ENCODE results near the gene SNAI3.

SNAI3 gene

DNA sequence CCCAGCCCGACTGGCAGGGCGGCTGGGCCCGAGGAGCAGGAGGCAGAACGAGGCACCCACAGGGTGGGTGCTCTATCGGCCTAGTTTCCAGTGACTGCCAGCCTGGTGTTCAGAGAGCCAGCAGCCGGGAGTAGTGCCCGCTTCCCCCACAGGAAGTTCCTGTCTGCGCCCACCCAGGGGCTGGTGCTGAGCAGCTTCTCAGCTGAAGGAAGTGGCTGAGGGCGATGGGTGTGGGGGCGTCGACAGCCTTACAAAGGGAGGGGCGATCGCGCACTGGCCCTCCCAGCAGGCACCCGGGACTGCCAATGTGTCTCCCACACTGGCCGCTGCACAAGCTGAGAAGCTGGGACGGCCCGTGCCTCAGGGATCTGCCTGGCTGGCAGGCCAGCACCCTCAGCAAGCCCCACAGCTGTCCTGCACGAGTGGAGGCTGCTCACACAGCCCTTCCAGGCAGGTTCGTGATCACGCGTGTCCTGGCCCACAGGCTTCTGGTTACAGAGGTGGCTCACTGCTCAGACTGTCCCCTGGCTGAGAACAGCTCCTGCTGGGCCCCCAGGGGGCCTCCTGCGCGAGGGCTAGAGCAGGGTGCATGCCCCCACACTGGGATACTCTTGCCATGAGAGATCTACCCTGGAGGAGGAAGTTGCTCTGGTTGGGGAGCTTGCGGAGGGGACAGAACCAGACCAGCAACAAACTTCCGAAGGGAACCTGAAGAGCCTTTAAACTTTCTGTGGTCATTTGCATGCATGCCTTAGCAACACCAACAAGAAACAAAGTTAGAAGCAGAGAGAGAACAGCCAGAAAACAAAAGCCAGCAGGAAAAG lies 17.4 kb upstream of the SNAI3 start:
- no peak for DNase-seq

DNA sequence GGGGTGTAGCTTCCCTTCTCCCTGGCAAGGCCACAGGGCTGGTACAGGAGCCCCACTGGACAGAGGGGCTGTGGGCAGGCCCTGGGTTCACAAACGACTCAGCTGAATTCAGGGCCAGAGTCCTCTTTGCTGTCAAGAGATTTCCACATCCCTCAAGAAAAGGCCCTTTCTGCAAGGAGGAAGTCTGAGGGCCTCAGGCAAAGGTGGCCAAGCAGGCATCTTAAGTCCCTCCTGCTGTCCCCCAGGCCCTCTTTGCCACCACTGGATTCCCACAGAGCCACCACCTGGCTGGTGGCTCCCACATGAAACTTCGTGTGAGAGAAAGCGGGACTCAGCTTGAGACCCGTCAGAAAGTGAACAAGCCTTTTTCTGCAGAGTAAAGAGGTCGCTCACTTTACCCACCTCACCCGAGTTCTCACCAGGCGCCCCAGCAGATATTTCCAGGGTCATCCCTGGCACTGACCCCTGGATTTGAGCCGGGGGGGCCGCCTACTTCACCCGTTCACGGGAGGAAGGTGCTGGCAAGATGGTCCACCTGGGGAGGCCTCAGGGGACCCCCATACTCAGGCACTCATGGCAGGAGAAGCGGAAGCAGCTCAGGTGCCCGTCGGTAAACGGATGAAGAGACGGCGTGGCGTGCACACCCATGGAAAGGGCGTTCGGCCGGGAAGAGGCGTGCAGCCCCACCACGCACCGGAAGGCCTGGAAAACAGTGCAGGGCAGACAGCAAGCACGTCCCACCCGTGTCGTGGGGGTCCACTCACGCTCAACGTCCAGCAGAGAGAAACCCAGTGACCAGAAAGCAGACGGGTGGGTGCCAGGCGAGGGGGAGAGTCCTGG lies 16.3 kb upstream of the SNAI3 start:
- DNase-seq, result no peak

DNA sequence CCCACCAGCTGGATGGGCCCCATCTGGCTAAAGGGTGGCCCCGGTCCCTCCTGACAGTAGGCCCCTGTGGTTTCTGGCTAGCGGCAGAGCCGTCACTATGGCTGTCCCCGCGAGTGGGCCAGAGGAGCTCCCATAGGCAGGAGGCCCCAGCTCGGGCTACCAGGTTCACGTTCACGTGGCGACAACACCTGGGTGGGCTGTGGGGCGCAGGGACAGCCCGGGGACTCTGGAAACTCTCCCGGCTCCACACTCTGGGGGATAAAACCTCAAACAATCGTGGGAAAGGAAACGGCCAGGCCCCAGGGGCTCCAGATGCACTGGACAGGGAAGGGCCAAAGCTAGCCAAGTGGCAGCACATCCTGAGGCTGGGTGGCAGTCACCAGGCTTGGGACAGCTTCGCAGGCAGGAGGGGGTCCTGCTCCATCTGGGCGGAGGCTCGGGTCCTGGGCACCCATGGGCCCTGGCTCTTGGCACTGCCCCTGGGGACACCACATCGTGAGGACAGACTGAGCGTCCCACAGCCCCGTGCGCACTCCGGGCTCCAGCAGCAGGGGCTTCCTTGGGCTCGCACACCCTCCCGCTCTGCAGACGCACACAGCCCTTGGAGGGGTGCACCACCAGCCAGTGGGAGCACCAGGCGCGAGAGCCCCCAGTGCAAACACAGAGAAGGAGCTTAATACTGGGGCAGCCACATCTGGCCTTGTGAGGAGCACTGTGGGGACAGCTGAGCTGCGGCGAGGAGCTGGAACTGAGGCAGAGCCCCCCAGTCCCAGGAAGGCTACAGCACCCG lies 15.5 kb upstream of the SNAI3 start:
- DNase-seq, result no peak

DNA sequence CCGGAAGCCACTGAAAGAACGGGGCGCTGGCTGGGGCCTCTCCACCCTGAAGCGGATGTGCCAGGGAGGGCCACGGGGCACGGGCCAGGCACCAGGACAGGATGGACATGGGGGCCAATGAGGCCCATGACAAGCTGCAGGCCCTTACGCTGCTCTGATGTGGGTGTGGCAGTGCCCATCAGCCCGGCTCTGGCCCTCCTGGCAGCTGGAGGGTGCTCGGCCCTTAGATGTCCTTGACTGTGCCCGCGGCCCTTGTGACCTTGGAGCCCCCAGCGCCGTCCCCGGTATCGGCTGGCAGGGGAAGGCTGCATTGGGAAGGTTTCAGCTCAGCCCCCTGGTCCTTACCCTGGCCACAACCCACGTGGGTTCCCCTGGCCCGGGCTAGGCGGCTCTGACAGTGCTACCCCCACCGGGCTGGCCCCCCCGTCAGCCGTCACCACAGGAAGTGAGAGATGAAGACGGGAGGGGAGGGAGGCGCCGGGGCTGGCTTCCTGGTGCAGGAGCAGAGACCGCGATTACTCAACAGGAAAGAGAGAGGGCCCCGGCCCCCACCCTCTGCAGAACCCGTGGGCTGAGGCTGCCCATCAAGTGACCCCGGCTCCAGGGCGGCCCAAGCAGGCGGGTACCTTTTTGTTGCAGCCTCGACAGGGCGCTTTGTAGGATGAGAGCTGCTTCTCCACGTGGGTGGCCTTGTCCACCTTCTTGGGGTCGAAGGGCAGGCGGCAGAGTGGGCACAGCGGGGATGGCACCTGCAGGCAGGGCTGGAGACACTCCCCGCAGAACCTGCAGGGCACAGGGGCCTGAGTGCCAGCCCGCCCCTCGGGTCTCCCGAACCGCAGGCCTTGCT lies 14.6 kb upstream of the SNAI3 start:
- peak; percentile 89 for DNase-seq

DNA sequence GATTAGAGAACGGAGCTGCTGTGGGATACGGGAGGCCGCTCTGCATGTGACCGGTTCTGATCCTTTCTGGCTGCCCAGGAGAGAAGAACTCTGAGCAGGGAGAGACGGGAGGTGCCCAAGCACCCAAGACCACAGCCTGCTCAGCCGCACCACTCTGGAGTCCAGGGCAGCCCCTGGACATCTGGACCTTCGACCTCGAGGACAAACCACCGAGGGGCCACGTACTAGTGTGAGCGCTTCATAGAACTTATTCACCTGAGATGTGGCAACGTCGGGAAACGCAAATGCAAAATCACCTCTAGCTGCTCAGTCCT lies 14.0 kb upstream of the SNAI3 start:
- no peak for DNase-seq

DNA sequence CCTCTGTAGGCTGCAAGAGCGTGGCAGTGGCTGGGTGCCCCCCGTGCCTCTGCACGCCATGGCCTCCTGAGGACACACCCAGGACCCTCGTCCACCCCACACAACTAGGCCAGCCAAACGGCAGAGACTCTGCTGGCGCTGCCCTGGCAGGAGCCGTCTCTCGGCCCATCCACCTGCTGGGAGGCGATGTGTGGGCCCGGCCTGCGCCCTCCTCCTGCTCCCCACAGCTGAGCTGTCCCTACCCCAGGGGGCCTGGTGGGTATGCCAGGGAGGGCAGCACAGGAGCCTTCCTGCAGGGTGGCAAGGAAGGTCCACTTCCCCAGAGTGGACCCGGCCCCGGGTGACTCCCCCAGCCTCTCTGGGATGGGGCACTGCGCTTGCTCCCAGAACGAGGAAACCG lies 12.9 kb upstream of the SNAI3 start:
- no peak for DNase-seq

DNA sequence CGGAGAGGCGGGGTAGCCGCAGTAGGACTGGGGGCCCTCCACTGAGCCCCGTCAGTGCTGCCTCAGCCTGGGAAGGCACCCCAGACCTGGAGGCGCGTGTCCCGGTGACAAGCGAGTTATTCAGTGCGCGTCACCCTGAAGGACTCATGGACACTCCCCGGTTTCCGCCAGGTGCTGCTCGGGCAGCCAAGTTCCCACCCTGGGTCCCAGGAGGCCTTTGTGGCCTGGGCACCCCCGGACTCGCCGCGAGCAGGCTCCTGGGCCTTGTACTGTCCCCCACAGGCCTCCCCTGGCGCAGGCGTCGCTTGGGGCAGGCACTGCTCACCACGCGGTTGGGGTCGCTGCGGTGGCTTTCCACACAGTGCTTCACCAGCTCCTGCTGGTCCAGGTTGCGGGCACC lies 12.3 kb upstream of the SNAI3 start:
- DNase-seq, result no peak

DNA sequence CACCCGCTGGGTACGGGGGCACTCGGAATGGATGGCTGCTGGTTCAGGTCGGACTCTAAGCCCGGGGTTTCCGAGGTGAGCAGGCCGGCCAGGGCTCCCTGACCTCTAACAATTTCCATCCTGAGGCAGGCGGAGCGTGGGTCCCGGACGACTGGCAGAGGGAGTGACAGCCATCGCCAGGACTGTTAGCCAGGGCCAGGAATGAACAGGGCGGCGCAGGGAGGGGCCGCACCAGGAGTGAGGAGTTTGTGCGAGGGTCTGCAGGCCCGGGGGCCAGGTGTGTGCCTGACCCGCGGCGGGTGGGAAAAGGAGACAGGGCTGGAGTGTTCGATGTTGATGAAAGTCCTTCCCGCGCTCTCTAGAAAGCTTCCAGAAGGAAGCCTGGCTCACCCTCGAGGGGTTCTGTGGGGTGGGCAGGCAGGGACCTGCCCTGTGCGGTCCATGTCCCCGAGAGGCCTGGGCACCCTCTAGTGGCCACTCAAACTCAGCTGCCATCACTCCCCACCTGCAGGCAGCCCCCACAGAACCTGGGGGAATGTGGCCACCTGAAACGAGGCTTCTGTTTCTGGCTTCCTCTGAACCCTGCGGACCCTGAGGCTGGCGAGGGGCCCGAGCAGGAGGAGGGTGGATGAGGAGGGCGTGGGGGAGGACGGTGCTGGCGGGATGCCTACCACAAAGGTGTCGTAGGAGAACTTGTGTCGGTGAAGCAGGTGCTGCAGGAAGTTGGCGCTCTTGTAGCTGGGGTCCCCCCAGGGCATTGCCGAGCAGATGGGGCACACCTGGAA lies 11.7 kb upstream of the SNAI3 start:
- DNase-seq, result no peak

DNA sequence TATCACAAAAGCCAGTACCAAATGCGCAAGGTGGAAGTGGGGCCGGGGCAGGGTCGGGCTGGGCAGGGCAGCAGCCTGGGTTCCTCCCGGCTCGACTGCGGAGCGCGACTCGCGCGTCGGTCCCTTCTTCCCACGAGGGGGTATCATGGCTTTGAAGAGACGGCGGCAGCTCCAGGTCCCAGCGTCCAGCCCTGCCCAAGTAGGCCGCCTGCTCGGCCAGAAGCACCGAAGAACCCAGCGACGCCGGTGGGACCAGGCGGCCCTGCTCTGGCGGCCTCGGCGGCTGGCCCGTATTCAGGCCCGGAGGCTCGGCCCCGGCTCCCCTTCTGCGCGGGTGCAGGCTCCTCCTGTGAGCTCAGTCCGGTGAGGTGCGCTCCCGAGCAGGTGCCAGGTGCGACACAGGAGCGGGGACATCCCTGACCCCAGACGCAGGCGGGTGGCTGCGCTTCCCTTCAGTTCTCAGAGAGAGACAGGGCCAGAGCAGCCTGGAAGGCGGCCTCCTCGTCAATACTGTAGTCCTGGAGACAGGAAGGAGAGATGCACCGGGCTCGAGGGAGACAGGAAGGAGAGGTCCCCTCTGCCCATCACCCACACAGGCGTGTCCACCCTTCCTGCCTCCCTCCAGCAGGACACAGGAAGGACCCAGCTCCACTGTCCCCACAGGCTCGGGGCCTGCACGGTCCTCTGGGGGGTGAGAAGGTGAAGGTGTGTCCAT lies 11.0 kb upstream of the SNAI3 start:
- DNase-seq, result no peak

DNA sequence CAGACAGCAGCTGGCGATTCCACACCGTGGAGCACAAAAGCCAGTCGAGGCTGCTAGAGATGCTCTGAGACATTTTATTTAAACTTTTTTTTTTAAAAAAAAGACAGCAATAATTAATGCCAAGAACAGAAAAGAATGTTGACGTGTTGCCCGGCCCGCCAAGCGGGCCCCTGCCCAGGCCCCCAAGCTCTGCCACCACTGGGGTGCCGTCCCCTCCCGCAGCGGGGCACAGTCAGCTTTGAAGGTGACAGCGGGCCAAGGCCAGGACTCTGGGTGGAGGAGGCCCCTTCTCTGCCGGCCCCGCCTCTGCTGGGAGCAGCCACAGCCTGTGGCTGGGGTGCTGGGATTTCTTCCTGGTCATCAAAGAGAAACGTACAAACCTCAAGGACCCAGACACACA lies 10.1 kb upstream of the SNAI3 start:
- no peak for DNase-seq

DNA sequence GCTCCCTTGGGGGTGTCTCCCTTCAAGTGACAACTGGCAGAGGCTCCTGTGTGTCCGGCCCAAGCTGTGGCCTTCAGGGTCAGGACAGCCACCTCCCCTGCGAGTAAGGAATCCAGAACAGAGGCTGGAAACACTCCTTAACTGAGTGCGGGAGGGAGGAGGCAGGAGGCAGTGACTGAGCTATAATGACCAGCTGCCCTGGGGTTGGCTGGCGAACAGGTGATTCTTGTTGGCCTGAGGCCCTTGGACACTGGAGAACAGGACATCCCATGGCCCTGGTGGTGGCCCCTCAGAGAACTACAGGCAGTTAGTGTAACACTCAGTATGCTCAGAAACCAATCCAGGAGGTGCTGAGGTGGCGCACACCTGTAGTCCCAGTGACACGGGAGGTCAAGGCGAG lies 9.4 kb upstream of the SNAI3 start:
- no peak for DNase-seq

DNA sequence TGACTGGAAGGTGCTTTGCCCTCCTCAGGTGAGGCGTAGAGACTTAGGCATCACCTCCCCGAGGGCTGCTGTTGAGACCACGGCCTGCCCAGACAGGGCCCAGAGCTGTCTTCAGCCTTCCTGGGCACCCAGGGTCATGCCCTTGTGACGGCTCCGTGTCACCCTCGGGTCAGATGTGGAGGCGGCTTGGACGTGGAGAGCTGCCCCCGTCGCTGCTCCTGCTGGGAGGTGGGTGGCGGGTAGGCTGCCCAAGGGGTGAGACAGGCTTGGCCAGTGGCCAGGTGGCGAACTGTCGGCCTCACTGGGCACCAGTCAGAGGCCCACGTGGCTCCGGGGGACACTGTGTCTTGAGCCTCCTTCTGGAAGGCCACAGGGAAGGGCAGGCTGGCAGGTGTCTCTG lies 8.9 kb upstream of the SNAI3 start:
- no peak for DNase-seq

DNA sequence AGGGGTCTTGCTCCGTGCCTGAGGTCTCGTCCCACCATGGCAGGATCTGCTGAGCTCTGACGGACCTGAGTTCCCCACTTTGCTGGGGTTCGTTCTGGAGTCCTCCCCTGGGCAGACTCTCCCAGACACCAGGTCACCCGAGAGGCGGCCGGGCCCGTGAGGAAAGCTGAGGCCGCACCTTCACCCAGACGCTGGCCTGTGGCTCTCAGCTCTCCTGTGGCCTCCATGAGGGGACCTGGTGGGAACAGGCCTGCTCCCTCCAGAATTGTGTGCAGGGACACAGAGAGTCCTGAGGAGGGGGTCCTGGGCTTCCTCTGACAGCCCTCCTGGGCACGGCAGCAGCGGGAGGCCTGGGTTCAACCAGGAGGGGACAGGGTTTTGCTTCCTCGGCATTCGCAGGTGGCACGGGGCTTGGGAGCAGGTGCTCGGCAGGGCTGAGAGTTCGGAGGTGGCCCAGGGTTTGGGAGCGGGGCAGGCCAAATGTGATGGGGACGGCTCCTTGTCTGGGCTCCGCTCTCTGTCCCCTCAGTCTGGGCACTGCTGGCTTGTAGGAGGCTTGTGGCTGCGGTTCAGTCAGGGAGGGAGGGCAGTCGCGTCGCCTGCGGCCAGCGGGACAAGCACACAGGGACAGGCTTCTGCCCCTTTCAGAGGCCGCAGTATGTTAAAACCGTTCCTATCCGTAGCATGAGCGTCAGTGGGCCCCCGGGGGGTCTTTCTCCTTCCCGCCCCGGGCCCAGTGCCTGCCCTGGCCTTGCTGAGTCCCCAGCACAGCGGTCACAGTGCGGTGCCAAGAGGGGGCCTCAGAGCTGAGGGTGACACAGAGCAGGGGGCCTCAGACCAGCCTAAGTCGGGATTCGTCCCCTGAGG lies 8.1 kb upstream of the SNAI3 start:
- DNase-seq, result no peak

DNA sequence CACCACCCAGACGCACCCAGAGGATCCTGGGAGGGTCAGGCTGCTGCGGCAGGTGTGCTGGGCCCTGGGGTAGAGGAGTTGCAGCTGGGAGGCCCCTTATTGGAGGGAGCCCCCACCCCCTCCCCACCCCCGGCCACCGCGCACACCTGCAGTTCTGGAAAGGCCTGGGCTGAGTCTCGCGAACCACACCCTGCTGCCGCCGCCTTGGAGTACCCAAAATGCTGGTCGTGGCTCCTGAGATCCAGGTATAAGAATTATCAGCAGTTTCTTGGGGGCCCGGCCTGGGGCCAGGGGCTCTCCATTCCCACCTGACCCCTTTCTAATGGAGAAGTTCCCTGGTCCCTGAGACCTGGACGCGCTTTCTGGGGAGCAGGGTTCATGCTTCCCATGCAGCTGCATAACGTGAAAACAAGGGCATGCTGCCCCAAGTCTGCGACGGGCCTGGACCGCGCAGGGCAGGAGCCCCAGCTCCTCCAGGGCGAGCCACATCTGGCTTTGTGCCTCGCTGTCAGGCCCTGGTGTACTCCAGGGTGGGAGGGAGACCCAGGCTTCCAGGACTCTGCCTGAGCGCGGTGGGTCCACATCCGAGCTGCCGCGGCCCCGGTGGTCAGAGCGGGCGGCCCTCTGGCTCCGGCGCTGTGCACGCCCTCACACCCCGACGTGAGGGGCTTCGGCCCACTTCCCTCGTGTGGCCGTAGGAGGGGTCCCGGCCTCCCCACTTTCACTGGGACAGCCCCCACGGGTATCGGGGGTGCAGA lies 7.3 kb upstream of the SNAI3 start:
- DNase-seq, result no peak

DNA sequence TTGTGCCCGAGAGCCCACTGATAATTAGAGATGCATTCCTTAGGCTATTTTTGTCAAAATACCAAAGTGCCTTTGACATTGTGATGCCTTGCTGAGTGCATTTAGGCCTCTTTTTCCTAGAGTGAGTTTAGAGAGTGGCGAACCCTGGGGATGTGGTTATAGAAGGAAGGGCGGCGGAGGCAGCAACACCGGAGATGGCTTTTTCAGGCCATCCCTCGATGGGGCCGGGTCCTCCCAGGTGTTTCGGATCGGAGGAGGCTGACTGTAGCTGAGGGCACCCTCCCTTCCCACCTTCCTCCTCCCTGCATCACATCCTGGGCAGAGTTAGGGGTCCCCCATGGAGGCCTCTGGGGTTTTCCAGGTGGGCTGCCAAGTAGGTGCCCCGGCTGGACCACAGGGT lies 6.6 kb upstream of the SNAI3 start:
- no peak for DNase-seq

DNA sequence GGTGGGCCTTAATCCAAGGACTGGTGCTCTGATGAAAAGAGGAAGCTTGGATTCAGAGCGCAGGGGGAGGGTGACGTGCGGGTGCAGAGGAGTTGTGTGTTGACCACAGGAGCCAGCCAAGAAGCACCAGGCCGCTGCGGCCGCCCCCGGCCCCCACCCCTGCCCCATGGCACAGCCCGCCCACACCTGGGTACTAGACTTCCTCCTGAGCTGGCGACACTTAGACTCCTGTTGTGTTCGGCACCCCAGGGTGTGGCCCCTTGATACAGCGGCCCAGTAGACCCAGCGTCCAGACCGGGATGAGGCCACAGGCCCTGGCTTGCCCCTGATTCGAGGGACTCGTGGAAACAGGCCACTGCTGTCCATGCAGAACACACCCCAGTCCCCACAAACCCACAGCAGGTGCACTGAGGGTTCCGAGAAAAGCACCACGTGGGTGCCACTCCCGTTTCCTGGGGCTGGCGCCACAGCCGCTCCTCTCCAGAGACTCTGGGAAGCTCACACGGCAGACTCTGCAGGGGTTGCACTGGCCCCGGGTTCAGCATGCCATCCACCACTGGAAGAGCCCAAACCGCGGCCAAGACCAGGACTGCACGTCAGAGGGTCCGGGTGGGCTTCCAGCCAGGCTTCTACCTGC lies 5.7 kb upstream of the SNAI3 start:
- DNase-seq, result no peak

DNA sequence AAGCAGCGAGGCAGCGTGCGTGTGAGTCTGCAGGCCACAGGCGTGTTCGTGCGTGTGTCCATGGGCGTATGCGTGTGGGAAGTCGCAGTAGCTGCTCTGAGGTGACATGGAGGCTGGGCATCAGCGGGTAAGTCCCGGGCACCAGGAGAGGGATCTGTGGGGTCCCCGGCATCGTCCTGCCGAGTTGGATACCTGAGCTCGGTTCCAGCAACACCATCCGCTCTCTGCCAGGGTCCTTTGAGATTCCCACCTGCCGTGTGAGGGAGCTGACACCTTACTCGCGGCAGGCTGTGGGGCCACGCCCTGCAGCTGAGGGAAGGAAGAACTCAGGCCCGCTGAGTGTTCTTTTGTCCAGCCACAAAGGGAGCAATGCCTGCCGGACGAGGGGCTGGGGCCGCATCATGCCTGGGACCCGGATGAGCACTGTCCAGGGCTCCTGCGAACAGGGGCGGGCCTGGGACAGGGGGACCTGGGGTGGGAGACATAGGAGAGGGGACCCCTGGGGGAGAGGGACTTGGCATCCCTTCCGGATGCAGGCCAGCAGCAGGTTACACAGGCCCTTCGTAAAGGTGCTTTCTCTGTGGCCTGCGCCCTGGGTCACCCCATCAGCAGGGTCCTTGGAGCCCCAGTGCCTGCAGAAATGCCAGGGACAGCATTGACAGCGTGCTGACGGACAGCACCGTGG lies 5.0 kb upstream of the SNAI3 start:
- no peak for DNase-seq

Data from HCEC 1CT (cell line).